Measurements from ENCODE around the gene RACGAP1. TPM values are rescaled to one million over a fixed set of nuclear protein-coding genes. Genes with fewer than 3 reads are reported as not detected.

The RACGAP1 gene
- polyA plus RNA-seq, 1 donor from 2014 or later, result 18.3 TPM

- no peaks in the 10 kb centered on the region for H3K27me3 ChIP-seq (ENCODE audit: insufficient read depth, low read depth, low read length)
- H2AFZ ChIP-seq (ENCODE audit: low read depth, low read length), result no peak overlapping the region
- no peak overlapping the region for H3K4me3 ChIP-seq (ENCODE audit: low read length)
- TF ChIP-seq EP300 (conservative IDR thresholded peaks at IDR 0.05; ENCODE audit: poor library complexity, severe bottlenecking) (no peak), EZH2 (IDR thresholded peaks at IDR 0.05; ENCODE audit: borderline replicate concordance, insufficient read depth, low read length, poor library complexity, severe bottlenecking) (no peak), CTCF (IDR thresholded peaks at IDR 0.05; ENCODE audit: poor library complexity, severe bottlenecking) (no peak), RAD21 (conservative IDR thresholded peaks at IDR 0.05) (no peak), TAF1 (IDR thresholded peaks at IDR 0.05; ENCODE audit: low read depth) (no peak), SMC3 (conservative IDR thresholded peaks at IDR 0.05; ENCODE audit: poor library complexity) (no peak), MXI1 (conservative IDR thresholded peaks at IDR 0.05; ENCODE audit: poor library complexity, severe bottlenecking) (no peak), POLR2AphosphoS5 (IDR thresholded peaks at IDR 0.05) (no peak), REST (IDR thresholded peaks at IDR 0.05; ENCODE audit: borderline replicate concordance) (no peak)
- no peaks in the 10 kb centered on the region for H4K20me1 ChIP-seq (ENCODE audit: insufficient read depth)
- H3F3A ChIP-seq (ENCODE audit: insufficient read depth, low read length, poor library complexity, severe bottlenecking), result no peaks in the 10 kb centered on the region
- H3K4me2 ChIP-seq (ENCODE audit: low read length), result no peak overlapping the region
- H3K9me2 ChIP-seq (ENCODE audit: insufficient read depth, low read length), result no peaks in the 10 kb centered on the region
- no peaks in the 10 kb centered on the region for H3K79me2 ChIP-seq (replicated peaks; ENCODE audit: insufficient read depth, low read length)
- no peak overlapping the region for H3K27ac ChIP-seq (ENCODE audit: low read length)
- no peaks in the 10 kb centered on the region for H3K9me3 ChIP-seq (ENCODE audit: low read length)
- H3K9ac ChIP-seq (ENCODE audit: low read length), result no peak overlapping the region
- H3K36me3 ChIP-seq (ENCODE audit: insufficient read depth, low read length), result no peaks in the 10 kb centered on the region
Measured at GRCh38 chr12:49979016-49979586, 46.2 kb downstream of the RACGAP1 start.

GRCh38 chr12:49978125-49978524 lies 47.2 kb downstream of the RACGAP1 start:
- Histone ChIP-seq H3K27me3 (ENCODE audit: insufficient read depth, low read depth, low read length) (no peaks in the 10 kb centered on the region), H3K9ac (ENCODE audit: low read length) (no peak overlapping the region), H3K9me2 (ENCODE audit: insufficient read depth, low read length) (no peaks in the 10 kb centered on the region), H3K4me2 (ENCODE audit: low read length) (no peak overlapping the region), H3K9me3 (ENCODE audit: low read length) (no peaks in the 10 kb centered on the region), H3K27ac (ENCODE audit: low read length) (no peak overlapping the region), H3K4me3 (ENCODE audit: low read length) (no peak overlapping the region), H3K36me3 (ENCODE audit: insufficient read depth, low read length) (no peaks in the 10 kb centered on the region), H2AFZ (ENCODE audit: low read depth, low read length) (no peak overlapping the region), H3F3A (ENCODE audit: insufficient read depth, low read length, poor library complexity, severe bottlenecking) (no peaks in the 10 kb centered on the region), H4K20me1 (ENCODE audit: insufficient read depth) (no peaks in the 10 kb centered on the region), H3K79me2 (replicated peaks; ENCODE audit: insufficient read depth, low read length) (no peaks in the 10 kb centered on the region)
- TF ChIP-seq REST (IDR thresholded peaks at IDR 0.05; ENCODE audit: borderline replicate concordance) (no peak), EP300 (conservative IDR thresholded peaks at IDR 0.05; ENCODE audit: poor library complexity, severe bottlenecking) (no peak), TAF1 (IDR thresholded peaks at IDR 0.05; ENCODE audit: low read depth) (no peak), EZH2 (IDR thresholded peaks at IDR 0.05; ENCODE audit: borderline replicate concordance, insufficient read depth, low read length, poor library complexity, severe bottlenecking) (no peak), CTCF (IDR thresholded peaks at IDR 0.05; ENCODE audit: poor library complexity, severe bottlenecking) (no peak), POLR2AphosphoS5 (IDR thresholded peaks at IDR 0.05) (no peak), SMC3 (conservative IDR thresholded peaks at IDR 0.05; ENCODE audit: poor library complexity) (no peak), MXI1 (conservative IDR thresholded peaks at IDR 0.05; ENCODE audit: poor library complexity, severe bottlenecking) (no peak), RAD21 (conservative IDR thresholded peaks at IDR 0.05) (no peak)

Measured in neural cell (in vitro differentiated cells).